HG03095 (cell line): ENCODE data around the gene CAMK1G.

Experiments
- ATAC-seq: cut with Tn5 transposase; IDR thresholded peaks from one replicate; pipeline ENCODE4 v1.9.1; 2021; ENCODE audit warnings: moderate library complexity; ENCODE audit not compliant: unreplicated experiment

CAMK1G gene

GRCh38 chr1:209583408-209583807, at the start of gene CAMK1G:
CAMK1G (plus strand) TSS chr1:209583714; CDS start chr1:209594984, 11,270 bp downstream.
- ATAC-seq = no peak

GRCh38 chr1:209534496-209535250, 48.8 kb upstream of the CAMK1G start:
- ATAC-seq = no peak

- no peak for ATAC-seq
Observed at GRCh38 chr1:209536843-209537242, 46.7 kb upstream of the CAMK1G start.

- ATAC-seq = no peak
Observed at GRCh38 chr1:209537336-209538114, 46.0 kb upstream of the CAMK1G start.

- ATAC-seq = no peak
Observed at GRCh38 chr1:209539576-209539975, 43.9 kb upstream of the CAMK1G start.

- no peak for ATAC-seq
Observed at GRCh38 chr1:209542585-209542984, 40.9 kb upstream of the CAMK1G start.

GRCh38 chr1:209544098-209544497, 39.4 kb upstream of the CAMK1G start:
- ATAC-seq = no peak

GRCh38 chr1:209545423-209545822, 38.1 kb upstream of the CAMK1G start:
- no peak for ATAC-seq

- no peak for ATAC-seq
Observed at GRCh38 chr1:209546390-209547085, 37.0 kb upstream of the CAMK1G start.

GRCh38 chr1:209547626-209548025, 35.9 kb upstream of the CAMK1G start:
- ATAC-seq = no peak

GRCh38 chr1:209549443-209550205, 33.9 kb upstream of the CAMK1G start:
- ATAC-seq = no peak

- ATAC-seq = no peak
Observed at GRCh38 chr1:209550519-209550918, 33.0 kb upstream of the CAMK1G start.

- no peak for ATAC-seq
Observed at GRCh38 chr1:209552406-209553264, 30.9 kb upstream of the CAMK1G start.

- ATAC-seq = no peak
Observed at GRCh38 chr1:209554761-209555611, 28.5 kb upstream of the CAMK1G start.

GRCh38 chr1:209556162-209556690, 27.3 kb upstream of the CAMK1G start:
- no peak for ATAC-seq

- ATAC-seq = no peak
Observed at GRCh38 chr1:209557221-209557620, 26.3 kb upstream of the CAMK1G start.

- ATAC-seq = no peak
Observed at GRCh38 chr1:209560529-209560928, 23.0 kb upstream of the CAMK1G start.

- ATAC-seq = no peak
Observed at GRCh38 chr1:209560952-209561351, 22.6 kb upstream of the CAMK1G start.

GRCh38 chr1:209561532-209561931, 22.0 kb upstream of the CAMK1G start:
- ATAC-seq = no peak
